Measurements from ENCODE around the gene BTBD9.
A peak's percentile ranks its signal among the peaks of the same experiment; 100 is the strongest.

BTBD9 gene

GRCh38 chr6:38220069-38220723 is 419.5 kb downstream of the BTBD9 start:
- DNase-seq = no peak

- no peak for DNase-seq
These were observed 421.5 kb downstream of the BTBD9 start for GRCh38 chr6:38218235-38218634.

- no peak for DNase-seq
These were observed 423.3 kb downstream of the BTBD9 start for GRCh38 chr6:38216451-38216850.

GRCh38 chr6:38215651-38216311 is 423.9 kb downstream of the BTBD9 start:
- no peak for DNase-seq

GRCh38 chr6:38215225-38215624 is 424.5 kb downstream of the BTBD9 start:
- no peak for DNase-seq

- DNase-seq = no peak
These were observed 425.6 kb downstream of the BTBD9 start for GRCh38 chr6:38214159-38214558.

- DNase-seq = no peak
These were observed 426.5 kb downstream of the BTBD9 start for GRCh38 chr6:38213251-38213658.

GRCh38 chr6:38212579-38212978 is 427.1 kb downstream of the BTBD9 start:
- DNase-seq = peak; percentile 62

- no peak for DNase-seq
These were observed 427.6 kb downstream of the BTBD9 start for GRCh38 chr6:38212116-38212515.

GRCh38 chr6:38209371-38210260 is 430.1 kb downstream of the BTBD9 start:
- no peak for DNase-seq

- no peak for DNase-seq
These were observed 431.7 kb downstream of the BTBD9 start for GRCh38 chr6:38208028-38208427.

GRCh38 chr6:38207375-38207774 is 432.4 kb downstream of the BTBD9 start:
- no peak for DNase-seq

GRCh38 chr6:38198219-38198618 is 441.5 kb downstream of the BTBD9 start:
- no peak for DNase-seq

- no peak for DNase-seq
These were observed 444.6 kb downstream of the BTBD9 start for GRCh38 chr6:38195113-38195635.

- DNase-seq = no peak
These were observed 445.1 kb downstream of the BTBD9 start for GRCh38 chr6:38194589-38194988.

GRCh38 chr6:38194282-38194572 is 445.5 kb downstream of the BTBD9 start:
- DNase-seq = no peak

- DNase-seq = no peak
These were observed 446.0 kb downstream of the BTBD9 start for GRCh38 chr6:38193481-38194281.

- DNase-seq = no peak
These were observed 446.7 kb downstream of the BTBD9 start for GRCh38 chr6:38193051-38193450.

- peak; percentile 89 for DNase-seq
These were observed 447.2 kb downstream of the BTBD9 start for GRCh38 chr6:38192487-38192886.

GRCh38 chr6:38192011-38192410 is 447.7 kb downstream of the BTBD9 start:
- no peak for DNase-seq

- DNase-seq = no peak
These were observed 448.3 kb downstream of the BTBD9 start for GRCh38 chr6:38191418-38191817.

GRCh38 chr6:38188677-38189335 is 450.9 kb downstream of the BTBD9 start:
- peak; percentile 85 for DNase-seq
